ENCODE measurements around the gene SVEP1.

Gene SVEP1

DNA sequence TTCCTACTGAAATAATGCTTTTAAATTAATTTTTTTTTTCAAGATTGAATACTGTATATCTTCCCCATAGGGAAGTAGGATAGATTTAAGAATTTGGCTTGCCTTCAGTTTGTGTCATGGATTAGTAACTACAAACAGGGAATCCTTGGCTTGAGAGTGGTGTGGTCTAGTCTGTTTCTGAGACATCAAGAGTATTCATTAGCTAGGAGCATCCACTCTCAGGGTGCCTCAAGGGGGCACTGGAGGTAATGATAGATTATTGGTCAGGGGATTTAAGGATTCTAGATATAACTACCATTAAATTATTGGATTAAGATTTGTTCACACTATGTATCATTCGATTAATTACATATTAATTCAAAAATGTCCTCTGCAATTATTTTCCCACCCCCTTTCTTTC lies 150.1 kb downstream of the SVEP1 start:
- no peaks in the 10 kb centered on the region for H3K79me2 ChIP-seq
- H3K4me3 ChIP-seq (ENCODE audit: low read depth, low read length): no peak overlapping the region

DNA sequence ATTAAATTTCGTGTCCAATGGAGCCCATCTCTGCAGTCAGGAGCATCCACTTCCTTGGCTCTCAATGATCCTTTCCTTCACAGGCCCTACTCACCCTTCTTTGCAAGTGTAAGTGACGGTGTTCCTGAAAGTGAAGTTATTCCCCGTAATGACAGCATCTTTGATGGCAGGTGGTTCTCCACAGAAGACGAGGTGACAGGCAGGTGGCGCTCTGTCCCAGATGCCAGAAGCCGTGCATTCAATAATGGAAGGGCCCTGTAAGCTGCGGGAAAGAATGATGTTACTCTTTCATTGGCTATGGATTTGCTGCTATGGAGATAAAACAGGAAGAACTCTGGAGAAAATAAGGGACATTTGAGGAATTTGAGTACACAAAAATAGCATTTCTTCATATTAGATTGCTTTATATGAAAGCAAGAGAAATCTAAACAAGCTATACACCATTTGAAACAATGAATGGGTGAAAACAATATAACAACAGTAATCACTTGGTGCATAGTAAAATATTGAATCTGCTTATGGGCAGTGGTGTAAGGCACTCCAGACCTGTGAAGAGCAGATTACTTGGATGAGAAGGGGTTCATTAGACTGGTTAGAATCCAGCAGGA lies 151.9 kb downstream of the SVEP1 start:
- Histone ChIP-seq H3K79me2 (no peaks in the 10 kb centered on the region), H3K4me3 (ENCODE audit: low read depth, low read length) (no peak overlapping the region), H3K9ac (no peak overlapping the region), H3K4me2 (ENCODE audit: low read length) (no peak overlapping the region), H3K4me1 (no peaks in the 10 kb centered on the region), H3K27ac (no peak overlapping the region), H3K27me3 (ENCODE audit: control insufficient read depth, insufficient read depth, low read length) (no peaks in the 10 kb centered on the region), H2AFZ (no peak overlapping the region), H3K9me3 (ENCODE audit: control insufficient read depth, low read length) (no peaks in the 10 kb centered on the region), H3K36me3 (ENCODE audit: control insufficient read depth, insufficient read depth, low read length) (no peaks in the 10 kb centered on the region)
- TF ChIP-seq, protein P1, sequence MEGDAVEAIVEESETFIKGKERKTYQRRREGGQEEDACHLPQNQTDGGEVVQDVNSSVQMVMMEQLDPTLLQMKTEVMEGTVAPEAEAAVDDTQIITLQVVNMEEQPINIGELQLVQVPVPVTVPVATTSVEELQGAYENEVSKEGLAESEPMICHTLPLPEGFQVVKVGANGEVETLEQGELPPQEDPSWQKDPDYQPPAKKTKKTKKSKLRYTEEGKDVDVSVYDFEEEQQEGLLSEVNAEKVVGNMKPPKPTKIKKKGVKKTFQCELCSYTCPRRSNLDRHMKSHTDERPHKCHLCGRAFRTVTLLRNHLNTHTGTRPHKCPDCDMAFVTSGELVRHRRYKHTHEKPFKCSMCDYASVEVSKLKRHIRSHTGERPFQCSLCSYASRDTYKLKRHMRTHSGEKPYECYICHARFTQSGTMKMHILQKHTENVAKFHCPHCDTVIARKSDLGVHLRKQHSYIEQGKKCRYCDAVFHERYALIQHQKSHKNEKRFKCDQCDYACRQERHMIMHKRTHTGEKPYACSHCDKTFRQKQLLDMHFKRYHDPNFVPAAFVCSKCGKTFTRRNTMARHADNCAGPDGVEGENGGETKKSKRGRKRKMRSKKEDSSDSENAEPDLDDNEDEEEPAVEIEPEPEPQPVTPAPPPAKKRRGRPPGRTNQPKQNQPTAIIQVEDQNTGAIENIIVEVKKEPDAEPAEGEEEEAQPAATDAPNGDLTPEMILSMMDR (IDR thresholded peaks at IDR 0.05): no peak

More for the DNA sequence above, 150.1 kb downstream of the SVEP1 start:
- H3K27ac ChIP-seq: no peak overlapping the region
- TF ChIP-seq, protein P1 (IDR thresholded peaks at IDR 0.05): no peak
- H3K36me3 ChIP-seq (ENCODE audit: control insufficient read depth, insufficient read depth, low read length): no peaks in the 10 kb centered on the region
- no peaks in the 10 kb centered on the region for H3K27me3 ChIP-seq (ENCODE audit: control insufficient read depth, insufficient read depth, low read length)
- no peaks in the 10 kb centered on the region for H3K4me1 ChIP-seq
- H2AFZ ChIP-seq: no peak overlapping the region
- H3K9me3 ChIP-seq (ENCODE audit: control insufficient read depth, low read length): no peaks in the 10 kb centered on the region
- no peak overlapping the region for H3K9ac ChIP-seq
- H3K4me2 ChIP-seq (ENCODE audit: low read length): no peak overlapping the region

DNA sequence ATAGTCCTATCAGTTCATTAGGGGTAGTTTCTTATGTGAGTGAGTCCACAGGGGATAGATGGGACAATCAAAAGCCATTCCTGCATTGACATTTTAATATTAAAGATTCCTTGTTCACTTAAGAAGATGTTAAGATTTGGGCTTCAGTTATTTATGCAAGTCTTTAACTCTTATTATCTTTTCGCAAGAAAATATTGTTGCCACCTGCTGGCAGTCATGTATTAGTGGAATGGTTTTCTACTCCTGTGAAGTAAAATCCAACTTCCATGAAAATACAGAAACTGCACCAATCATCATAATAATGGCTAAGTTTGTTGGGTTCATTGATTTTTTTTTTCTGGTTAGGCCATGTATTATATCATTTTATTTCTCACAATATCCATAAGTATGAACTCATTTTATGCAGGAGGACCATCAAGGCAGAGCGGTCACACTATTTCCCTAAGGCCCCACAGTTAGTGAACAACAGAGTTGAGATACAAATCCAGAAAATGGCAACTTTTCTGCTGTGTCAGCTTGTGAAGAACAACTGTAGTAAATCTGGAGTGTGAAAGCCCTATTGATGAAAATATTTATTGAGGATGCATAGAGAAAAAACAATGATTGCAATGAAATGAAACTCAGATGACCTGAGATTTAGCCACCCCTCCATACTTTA lies 153.4 kb downstream of the SVEP1 start:
- no peak overlapping the region for H3K4me3 ChIP-seq (ENCODE audit: low read depth, low read length)
- H3K4me2 ChIP-seq (ENCODE audit: low read length): no peak overlapping the region
- H3K36me3 ChIP-seq (ENCODE audit: control insufficient read depth, insufficient read depth, low read length): no peaks in the 10 kb centered on the region
- no peak overlapping the region for H3K27ac ChIP-seq
- no peaks in the 10 kb centered on the region for H3K4me1 ChIP-seq
- TF ChIP-seq, protein P1 (IDR thresholded peaks at IDR 0.05): no peak
- no peak overlapping the region for H3K9ac ChIP-seq
- no peaks in the 10 kb centered on the region for H3K27me3 ChIP-seq (ENCODE audit: control insufficient read depth, insufficient read depth, low read length)
- H3K9me3 ChIP-seq (ENCODE audit: control insufficient read depth, low read length): no peaks in the 10 kb centered on the region
- no peaks in the 10 kb centered on the region for H3K79me2 ChIP-seq
- H2AFZ ChIP-seq: no peak overlapping the region

DNA sequence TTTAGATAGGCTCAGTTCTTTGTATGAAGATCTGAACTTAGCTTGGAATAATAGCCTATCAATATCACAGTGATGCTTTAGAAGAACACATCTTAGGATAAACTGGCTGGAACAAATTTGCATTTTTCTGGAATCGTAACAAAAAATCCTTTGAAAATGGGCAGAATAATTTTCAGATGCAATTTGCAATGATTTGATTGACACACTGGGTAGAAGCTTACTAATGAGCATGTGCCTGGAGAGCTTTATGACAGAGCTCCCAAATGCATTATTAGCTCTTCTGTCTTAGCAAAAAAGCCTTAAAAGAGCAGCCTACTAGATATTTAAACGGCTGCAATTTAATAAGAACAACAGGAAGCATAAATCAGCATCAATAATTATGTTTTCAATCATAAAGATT lies 165.1 kb downstream of the SVEP1 start:
- Histone ChIP-seq H3K27ac (no peak overlapping the region), H3K27me3 (ENCODE audit: control insufficient read depth, insufficient read depth, low read length) (no peaks in the 10 kb centered on the region), H3K4me3 (ENCODE audit: low read depth, low read length) (no peak overlapping the region), H3K4me1 (no peaks in the 10 kb centered on the region), H3K79me2 (no peaks in the 10 kb centered on the region), H3K4me2 (ENCODE audit: low read length) (no peak overlapping the region), H2AFZ (no peak overlapping the region), H3K36me3 (ENCODE audit: control insufficient read depth, insufficient read depth, low read length) (no peaks in the 10 kb centered on the region), H3K9me3 (ENCODE audit: control insufficient read depth, low read length) (no peaks in the 10 kb centered on the region), H3K9ac (no peak overlapping the region)
- TF ChIP-seq, protein P1 (IDR thresholded peaks at IDR 0.05): no peak

DNA sequence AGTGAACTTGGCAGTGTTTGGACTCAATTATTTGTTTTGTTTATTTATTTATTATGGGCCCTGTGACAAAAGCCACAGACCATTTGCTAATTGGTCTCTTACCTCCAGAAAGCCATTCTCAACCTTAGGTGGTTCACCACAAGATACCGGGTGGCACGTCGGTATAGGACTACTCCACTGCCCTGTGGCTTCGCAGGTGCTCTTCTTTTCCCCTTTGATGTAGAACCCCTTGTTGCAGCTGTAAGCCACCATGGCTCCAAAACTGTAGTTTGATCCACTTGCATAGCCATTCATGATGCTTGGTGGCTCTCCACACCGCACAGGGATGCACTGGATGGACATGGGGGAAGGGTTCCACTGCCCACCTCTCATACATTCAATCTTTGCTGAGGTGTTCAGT lies 168.6 kb downstream of the SVEP1 start:
- Histone ChIP-seq H3K4me3 (ENCODE audit: low read depth, low read length) (no peak overlapping the region), H3K4me1 (no peaks in the 10 kb centered on the region), H3K27ac (no peak overlapping the region), H3K79me2 (no peaks in the 10 kb centered on the region), H3K27me3 (ENCODE audit: control insufficient read depth, insufficient read depth, low read length) (no peaks in the 10 kb centered on the region), H3K9ac (no peak overlapping the region), H3K4me2 (ENCODE audit: low read length) (no peak overlapping the region), H2AFZ (no peak overlapping the region), H3K9me3 (ENCODE audit: control insufficient read depth, low read length) (no peaks in the 10 kb centered on the region), H3K36me3 (ENCODE audit: control insufficient read depth, insufficient read depth, low read length) (no peaks in the 10 kb centered on the region)
- TF ChIP-seq, protein P1 (IDR thresholded peaks at IDR 0.05): no peak
